Karpas-422 (cell line): ENCODE measurements around the gene MAPT. TPM values are rescaled to one million over a fixed set of nuclear protein-coding genes. Genes with fewer than 3 reads are reported as not detected.

Source experiments
- DNase-seq: peaks from one replicate; pipeline ENCODE4 v3.0.0-alpha.2; 2015
- H2AFZ ChIP-seq: fragments of 200-600 bp; sonication (generic); 2 replicates; pipeline ENCODE4 v1.6.1; 2014; ENCODE audit warnings: antibody characterized with exemption, low read length, mixed read lengths
- H3K27ac ChIP-seq: fragments of 200-600 bp; sonication (generic); 2 replicates; pipeline ENCODE4 v1.5.1; 2014; ENCODE audit warnings: mild to moderate bottlenecking, low read length, moderate library complexity
- H3K27me3 ChIP-seq: fragments of 200-600 bp; sonication (generic); 2 replicates; pipeline ENCODE4 v1.6.1; 2014; ENCODE audit warnings: low read length, mixed read lengths
- H3K36me3 ChIP-seq: fragments of 200-600 bp; sonication (generic); 2 replicates; pipeline ENCODE4 v1.6.1; 2014; ENCODE audit warnings: low read length, mixed read lengths; ENCODE audit not compliant: insufficient read depth
- H3K4me1 ChIP-seq: fragments of 200-600 bp; sonication (generic); 2 replicates; pipeline ENCODE4 v1.6.1; 2014; ENCODE audit warnings: mild to moderate bottlenecking, low read length, mixed read lengths
- H3K4me2 ChIP-seq: fragments of 200-600 bp; sonication (generic); 2 replicates; pipeline ENCODE4 v1.6.1; 2014; ENCODE audit warnings: low read length, low read depth, mild to moderate bottlenecking; ENCODE audit not compliant: poor library complexity, severe bottlenecking
- H3K4me3 ChIP-seq: fragments of 200-600 bp; sonication (generic); 2 replicates; pipeline ENCODE4 v1.5.1; 2014; ENCODE audit warnings: mild to moderate bottlenecking, antibody characterized with exemption, low read length, mixed read lengths
- H3K79me2 ChIP-seq: fragments of 200-600 bp; sonication (generic); 2 replicates; pipeline ENCODE4 v1.6.1; 2014; ENCODE audit warnings: mild to moderate bottlenecking, low read length, mixed read lengths
- H3K9ac ChIP-seq: fragments of 200-600 bp; sonication (generic); 2 replicates; pipeline ENCODE4 v1.6.0; 2014; ENCODE audit warnings: low read length
- H3K9me2 ChIP-seq: fragments of 200-600 bp; sonication (generic), shearing (Covaris generic); replicated peaks from 2 replicates; pipeline ENCODE4 v1.6.0; 2014; ENCODE audit warnings: mild to moderate bottlenecking, low read length, moderate library complexity; ENCODE audit not compliant: insufficient read depth
- H3K9me3 ChIP-seq: fragments of 300-700, 200-600 bp; sonication (generic); 2 replicates; pipeline ENCODE4 v1.6.1; 2014; ENCODE audit warnings: low read length, mixed read lengths
- H4K20me1 ChIP-seq: fragments of 200-600 bp; sonication (generic); 2 replicates; pipeline ENCODE4 v1.6.1; 2014; ENCODE audit warnings: mild to moderate bottlenecking, antibody characterized with exemption, low read length, low read depth; ENCODE audit not compliant: insufficient read depth
- total RNA-seq: library from RNA; depleted of rRNA; stranded (reverse); fragments of >200 nt; shearing (Covaris generic); gene quantifications from 2 replicates; pipeline ENCODE4 v1.2.3, GENCODE V29; 2014; ENCODE audit warnings: low replicate concordance

The MAPT gene
- total RNA-seq, 1 experiment from 2014 or later, result 0.15 TPM

DNA sequence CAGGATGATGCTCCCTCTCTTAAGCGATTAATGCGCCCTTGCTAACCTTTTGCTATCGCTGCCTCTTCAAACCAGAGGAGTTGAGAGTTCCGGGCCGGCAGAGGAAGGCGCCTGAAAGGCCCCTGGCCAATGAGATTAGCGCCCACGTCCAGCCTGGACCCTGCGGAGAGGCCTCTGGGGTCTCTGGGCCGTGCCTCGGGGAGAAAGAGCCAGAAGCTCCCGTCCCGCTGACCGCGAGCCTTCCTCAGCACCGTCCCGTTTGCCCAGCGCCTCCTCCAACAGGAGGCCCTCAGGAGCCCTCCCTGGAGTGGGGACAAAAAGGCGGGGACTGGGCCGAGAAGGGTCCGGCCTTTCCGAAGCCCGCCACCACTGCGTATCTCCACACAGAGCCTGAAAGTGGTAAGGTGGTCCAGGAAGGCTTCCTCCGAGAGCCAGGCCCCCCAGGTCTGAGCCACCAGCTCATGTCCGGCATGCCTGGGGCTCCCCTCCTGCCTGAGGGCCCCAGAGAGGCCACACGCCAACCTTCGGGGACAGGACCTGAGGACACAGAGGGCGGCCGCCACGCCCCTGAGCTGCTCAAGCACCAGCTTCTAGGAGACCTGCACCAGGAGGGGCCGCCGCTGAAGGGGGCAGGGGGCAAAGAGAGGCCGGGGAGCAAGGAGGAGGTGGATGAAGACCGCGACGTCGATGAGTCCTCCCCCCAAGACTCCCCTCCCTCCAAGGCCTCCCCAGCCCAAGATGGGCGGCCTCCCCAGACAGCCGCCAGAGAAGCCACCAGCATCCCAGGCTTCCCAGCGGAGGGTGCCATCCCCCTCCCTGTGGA lies 88.6 kb downstream of the MAPT start:
- Histone ChIP-seq H3K4me2 (no peak overlapping the region), H3K36me3 (no peaks in the 10 kb centered on the region), H2AFZ (no peak overlapping the region), H3K9ac (no peak overlapping the region), H3K9me2 (no peaks in the 10 kb centered on the region), H3K4me1 (no peaks in the 10 kb centered on the region), H3K79me2 (no peaks in the 10 kb centered on the region), H4K20me1 (no peaks in the 10 kb centered on the region), H3K9me3 (no peaks in the 10 kb centered on the region), H3K27me3 (no peaks in the 10 kb centered on the region), H3K4me3 (no peak overlapping the region), H3K27ac (no peak overlapping the region)
- DNase-seq, result no peak

DNA sequence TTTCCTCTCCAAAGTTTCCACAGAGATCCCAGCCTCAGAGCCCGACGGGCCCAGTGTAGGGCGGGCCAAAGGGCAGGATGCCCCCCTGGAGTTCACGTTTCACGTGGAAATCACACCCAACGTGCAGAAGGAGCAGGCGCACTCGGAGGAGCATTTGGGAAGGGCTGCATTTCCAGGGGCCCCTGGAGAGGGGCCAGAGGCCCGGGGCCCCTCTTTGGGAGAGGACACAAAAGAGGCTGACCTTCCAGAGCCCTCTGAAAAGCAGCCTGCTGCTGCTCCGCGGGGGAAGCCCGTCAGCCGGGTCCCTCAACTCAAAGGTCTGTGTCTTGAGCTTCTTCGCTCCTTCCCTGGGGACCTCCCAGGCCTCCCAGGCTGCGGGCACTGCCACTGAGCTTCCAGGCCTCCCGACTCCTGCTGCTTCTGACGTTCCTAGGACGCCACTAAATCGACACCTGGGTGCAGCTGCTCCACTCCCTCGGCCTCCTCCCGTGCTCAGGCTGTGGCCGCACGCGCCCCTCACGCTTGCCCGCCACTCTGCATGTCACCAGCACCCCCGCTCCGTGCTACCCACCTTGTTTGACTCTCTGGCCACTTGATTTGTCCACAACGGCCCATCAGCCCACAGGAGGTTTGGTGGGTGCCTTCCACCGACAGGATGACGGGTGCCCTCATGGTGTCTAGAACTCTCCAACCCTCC lies 89.4 kb downstream of the MAPT start:
- no peak for DNase-seq
- no peak overlapping the region for H3K4me3 ChIP-seq
- no peaks in the 10 kb centered on the region for H3K79me2 ChIP-seq
- H3K9me2 ChIP-seq, result no peaks in the 10 kb centered on the region
- H3K4me2 ChIP-seq, result no peak overlapping the region
- H3K4me1 ChIP-seq, result no peaks in the 10 kb centered on the region
- H4K20me1 ChIP-seq, result no peaks in the 10 kb centered on the region
- H3K9ac ChIP-seq, result no peak overlapping the region
- no peak overlapping the region for H3K27ac ChIP-seq
- H2AFZ ChIP-seq, result no peak overlapping the region
- H3K36me3 ChIP-seq, result no peaks in the 10 kb centered on the region
- no peaks in the 10 kb centered on the region for H3K9me3 ChIP-seq
- no peaks in the 10 kb centered on the region for H3K27me3 ChIP-seq

DNA sequence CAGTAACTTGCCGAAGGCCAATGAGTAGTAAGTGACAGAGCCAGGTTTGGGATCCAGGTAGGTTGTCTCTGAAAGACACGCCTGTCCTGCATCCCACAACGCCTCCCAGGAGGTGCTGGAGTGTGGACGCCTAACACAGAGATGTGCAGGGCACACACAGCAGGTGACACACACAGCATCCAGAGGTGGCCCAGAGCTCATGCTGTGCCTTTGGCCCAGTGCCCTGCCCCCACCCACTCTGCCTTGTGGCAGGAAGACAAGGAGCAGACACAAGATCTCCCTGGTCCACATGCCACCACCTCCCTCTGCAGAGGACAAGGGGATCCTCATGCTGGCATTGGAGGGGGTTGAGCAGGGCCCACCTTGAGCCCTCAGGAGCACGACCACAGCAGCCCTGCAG lies 90.0 kb downstream of the MAPT start:
- no peak overlapping the region for H2AFZ ChIP-seq
- H3K79me2 ChIP-seq, result no peaks in the 10 kb centered on the region
- no peaks in the 10 kb centered on the region for H4K20me1 ChIP-seq
- no peaks in the 10 kb centered on the region for H3K4me1 ChIP-seq
- no peaks in the 10 kb centered on the region for H3K9me2 ChIP-seq
- no peak overlapping the region for H3K4me2 ChIP-seq
- H3K4me3 ChIP-seq, result no peak overlapping the region
- no peak overlapping the region for H3K27ac ChIP-seq
- no peaks in the 10 kb centered on the region for H3K9me3 ChIP-seq
- DNase-seq, result no peak
- H3K9ac ChIP-seq, result no peak overlapping the region
- no peaks in the 10 kb centered on the region for H3K36me3 ChIP-seq
- no peaks in the 10 kb centered on the region for H3K27me3 ChIP-seq

DNA sequence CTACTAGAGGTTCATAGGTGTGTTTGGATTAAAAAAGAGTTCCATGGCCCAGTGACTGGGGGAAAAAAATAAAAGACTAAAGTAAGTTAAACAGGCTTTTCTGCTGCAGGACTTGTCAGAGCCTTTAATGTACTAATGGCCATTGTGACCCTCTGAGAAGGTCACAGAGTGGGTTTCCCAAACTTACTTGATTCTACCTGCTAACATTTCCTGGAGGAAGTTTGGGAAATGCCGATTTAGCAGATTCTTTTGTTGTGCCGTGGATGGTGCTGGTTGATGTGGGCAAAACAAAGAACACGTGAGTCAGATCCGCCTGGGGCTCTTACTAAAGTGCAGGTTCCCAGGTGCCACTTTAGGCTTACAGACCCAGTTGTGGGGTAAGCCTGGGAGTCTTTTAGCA lies 91.1 kb downstream of the MAPT start:
- H3K79me2 ChIP-seq, result no peaks in the 10 kb centered on the region
- H3K4me2 ChIP-seq, result no peak overlapping the region
- H3K27ac ChIP-seq, result no peak overlapping the region
- H3K4me3 ChIP-seq, result no peak overlapping the region
- no peak overlapping the region for H2AFZ ChIP-seq
- no peaks in the 10 kb centered on the region for H4K20me1 ChIP-seq
- H3K9ac ChIP-seq, result no peak overlapping the region
- no peaks in the 10 kb centered on the region for H3K4me1 ChIP-seq
- H3K9me2 ChIP-seq, result no peaks in the 10 kb centered on the region
- H3K9me3 ChIP-seq, result no peaks in the 10 kb centered on the region
- H3K36me3 ChIP-seq, result no peaks in the 10 kb centered on the region
- DNase-seq, result no peak
- no peaks in the 10 kb centered on the region for H3K27me3 ChIP-seq

DNA sequence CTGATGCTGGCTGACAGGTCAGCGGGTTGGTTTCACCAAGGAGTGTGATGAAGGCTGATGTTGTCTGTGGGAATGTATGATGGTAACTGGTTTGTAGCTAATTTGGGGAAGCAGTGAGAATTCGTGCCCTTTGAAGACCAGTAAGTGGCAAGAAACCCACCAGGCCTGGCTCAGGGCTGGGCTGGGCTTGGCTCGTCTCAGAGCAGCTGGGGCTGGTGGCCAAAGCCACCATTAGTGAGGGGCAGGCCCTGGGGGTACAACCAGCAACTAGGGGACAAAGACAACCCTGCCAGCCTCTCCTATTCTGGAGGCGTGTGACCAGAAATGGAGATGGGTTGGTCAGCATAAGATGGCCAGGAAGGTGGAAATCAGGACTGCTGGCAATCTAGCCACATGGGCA lies 91.7 kb downstream of the MAPT start:
- no peaks in the 10 kb centered on the region for H3K4me1 ChIP-seq
- no peaks in the 10 kb centered on the region for H4K20me1 ChIP-seq
- no peaks in the 10 kb centered on the region for H3K9me3 ChIP-seq
- H3K36me3 ChIP-seq, result no peaks in the 10 kb centered on the region
- no peak overlapping the region for H2AFZ ChIP-seq
- no peaks in the 10 kb centered on the region for H3K27me3 ChIP-seq
- no peak overlapping the region for H3K9ac ChIP-seq
- H3K9me2 ChIP-seq, result no peaks in the 10 kb centered on the region
- no peak overlapping the region for H3K4me3 ChIP-seq
- no peak overlapping the region for H3K4me2 ChIP-seq
- DNase-seq, result no peak
- no peaks in the 10 kb centered on the region for H3K79me2 ChIP-seq
- no peak overlapping the region for H3K27ac ChIP-seq

DNA sequence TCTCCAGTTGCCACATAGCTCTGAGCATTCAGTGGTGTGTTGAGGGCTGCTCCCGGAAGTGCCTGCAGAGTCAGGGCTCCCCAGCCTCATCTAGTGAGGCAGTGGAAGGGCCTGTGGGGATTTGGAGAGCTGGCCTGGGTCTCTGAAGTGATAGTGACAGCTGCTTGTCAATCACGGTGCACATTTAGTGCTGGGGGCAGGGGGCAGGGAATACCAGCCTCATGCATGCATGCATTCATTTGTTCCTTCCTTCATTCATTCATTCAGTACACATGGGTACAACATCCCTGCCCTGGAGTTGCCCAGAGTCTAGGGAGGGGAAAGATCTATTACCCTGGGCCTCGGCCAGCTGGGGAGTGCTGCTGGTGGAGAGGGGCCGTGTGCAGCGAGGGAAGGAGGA lies 93.4 kb downstream of the MAPT start:
- no peak overlapping the region for H3K4me3 ChIP-seq
- no peak overlapping the region for H2AFZ ChIP-seq
- no peaks in the 10 kb centered on the region for H4K20me1 ChIP-seq
- H3K36me3 ChIP-seq, result no peaks in the 10 kb centered on the region
- no peaks in the 10 kb centered on the region for H3K27me3 ChIP-seq
- no peak overlapping the region for H3K9ac ChIP-seq
- H3K4me2 ChIP-seq, result no peak overlapping the region
- H3K9me3 ChIP-seq, result no peaks in the 10 kb centered on the region
- no peak overlapping the region for H3K27ac ChIP-seq
- no peaks in the 10 kb centered on the region for H3K9me2 ChIP-seq
- H3K4me1 ChIP-seq, result no peaks in the 10 kb centered on the region
- no peaks in the 10 kb centered on the region for H3K79me2 ChIP-seq
- DNase-seq, result no peak

DNA sequence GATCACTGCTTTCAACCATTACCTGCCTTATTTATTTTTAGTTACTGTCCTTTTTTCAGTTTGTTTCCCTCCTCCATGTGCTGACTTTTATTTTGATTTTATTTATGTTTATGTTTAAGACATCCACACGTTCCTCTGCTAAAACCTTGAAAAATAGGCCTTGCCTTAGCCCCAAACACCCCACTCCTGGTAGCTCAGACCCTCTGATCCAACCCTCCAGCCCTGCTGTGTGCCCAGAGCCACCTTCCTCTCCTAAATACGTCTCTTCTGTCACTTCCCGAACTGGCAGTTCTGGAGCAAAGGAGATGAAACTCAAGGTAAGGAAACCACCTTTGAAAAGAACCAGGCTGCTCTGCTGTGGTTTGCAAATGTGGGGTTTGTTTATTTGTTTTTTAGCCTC lies 95.4 kb downstream of the MAPT start:
- Histone ChIP-seq H4K20me1 (no peaks in the 10 kb centered on the region), H3K36me3 (no peaks in the 10 kb centered on the region), H3K79me2 (no peaks in the 10 kb centered on the region), H3K27ac (no peak overlapping the region), H3K4me3 (no peak overlapping the region), H3K4me1 (no peaks in the 10 kb centered on the region), H3K9me2 (no peaks in the 10 kb centered on the region), H3K9ac (no peak overlapping the region), H3K9me3 (no peaks in the 10 kb centered on the region), H3K4me2 (no peak overlapping the region), H2AFZ (no peak overlapping the region), H3K27me3 (no peaks in the 10 kb centered on the region)
- DNase-seq, result no peak

DNA sequence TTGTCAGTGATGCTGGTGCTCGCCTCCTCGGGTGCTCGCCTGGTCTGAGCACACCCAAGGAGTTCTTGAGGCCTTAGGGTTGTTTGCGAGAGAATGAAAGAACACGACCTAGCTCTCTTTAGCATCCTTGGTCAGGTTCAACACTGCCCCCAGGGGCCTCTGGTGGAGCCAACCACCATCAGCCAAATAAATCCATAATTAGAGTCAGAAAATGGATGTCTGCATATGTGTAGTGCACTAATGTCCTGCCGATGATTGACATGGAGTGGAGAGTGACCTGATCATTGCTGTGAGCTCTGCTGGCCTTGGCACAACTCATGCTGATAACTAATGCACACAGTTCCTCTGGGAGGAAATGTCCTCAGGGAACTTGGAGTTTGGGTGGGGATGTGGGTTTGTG lies 96.5 kb downstream of the MAPT start:
- Histone ChIP-seq H4K20me1 (no peaks in the 10 kb centered on the region), H3K4me1 (peaks cover 5% of the 10 kb centered on the region), H3K79me2 (no peaks in the 10 kb centered on the region), H3K4me3 (no peak overlapping the region), H2AFZ (no peak overlapping the region), H3K9ac (no peak overlapping the region), H3K9me2 (no peaks in the 10 kb centered on the region), H3K4me2 (no peak overlapping the region), H3K27ac (no peak overlapping the region), H3K36me3 (no peaks in the 10 kb centered on the region), H3K9me3 (no peaks in the 10 kb centered on the region), H3K27me3 (no peaks in the 10 kb centered on the region)
- peak; percentile 52 for DNase-seq
